Kidney (tissue), 14 donors: Measurements from ENCODE around the gene DAZAP1. TPM values are rescaled to one million over a fixed set of nuclear protein-coding genes. Genes with fewer than 3 reads are reported as not detected.

Experiments
- DNase-seq, 5 donors: peaks; one replicate each; pipeline ENCODE4 v3.0.0-alpha.2; 2013 to 2020
- FAIRE-seq: peaks from 2 replicates; lab custom pipeline; 2012; peaks lifted over from hg19 to GRCh38; lab: Jason Lieb, UNC
- H3K27ac ChIP-seq, 2 donors: one replicate each; pipeline ENCODE4 v1.7.0; 2013; ENCODE audit warnings: low read depth in 2 of 2, low read length in 2 of 2, inconsistent platforms in 1 of 2
- H3K27me3 ChIP-seq: one replicate; pipeline ENCODE4 v1.7.1; 2013; ENCODE audit warnings: low read length, inconsistent platforms; ENCODE audit not compliant: control insufficient read depth, insufficient read depth
- H3K36me3 ChIP-seq, 3 donors: one replicate each; pipeline versions ENCODE4 v1.7.0 to v1.7.1; 2013; ENCODE audit warnings: low read length in 3 of 3, control low read depth in 1 of 3, inconsistent platforms in 1 of 3; ENCODE audit not compliant: insufficient read depth in 3 of 3, control insufficient read depth in 2 of 3
- H3K4me1 ChIP-seq, 3 donors: one replicate each; pipeline versions ENCODE4 v1.7.0 to v1.7.1; 2013; ENCODE audit warnings: low read length in 3 of 3, inconsistent platforms in 1 of 3, low read depth in 1 of 3; ENCODE audit not compliant: control insufficient read depth in 2 of 3, insufficient read depth in 2 of 3
- H3K4me3 ChIP-seq, 3 donors: one replicate each; pipeline versions ENCODE4 v1.7.0 to v1.8.1; 2013; ENCODE audit warnings: low read length in 3 of 3, control low read depth in 1 of 3, inconsistent platforms in 1 of 3
- H3K9ac ChIP-seq, 3 donors: one replicate each; pipeline versions ENCODE4 v1.7.0 to v1.7.1; 2013; ENCODE audit warnings: low read length in 3 of 3, control low read depth in 1 of 3, inconsistent platforms in 1 of 3
- H3K9me3 ChIP-seq, 3 donors: one replicate each; pipeline versions ENCODE4 v1.7.0 to v1.7.1; 2013; ENCODE audit warnings: low read length in 3 of 3, control low read depth in 1 of 3, inconsistent platforms in 1 of 3; ENCODE audit not compliant: control insufficient read depth in 2 of 3, insufficient read depth in 1 of 3
- intact Hi-C: fragments of 100-400 bp; cut with DNase I; formaldehyde crosslinking; loops from one replicate; pipeline ENCODE4 v1.11.1; 2022
- polyA plus RNA-seq: library from polyadenylated mRNA; stranded (reverse); fragments of 350-450 nt; fragmentation: Illumina TruSeq; extraction: RNeasy Lipid Tissue Mini Kit (QIAGEN cat#74804); gene quantifications from one replicate; pipeline ENCODE4 v1.2.3, GENCODE V29; 2014; ENCODE audit warnings: low read depth, low replicate concordance; ENCODE audit not compliant: insufficient read depth
- total RNA-seq: library from RNA; stranded (reverse); fragmentation: NEBNext Ultra II Directional; extraction: Animal tissue kit (Norgen Biotek cat#: 25700); gene quantifications from one replicate; pipeline ENCODE4 v1.2.1, GENCODE V29; 2021
- TF ChIP-seq, protein P1 (sequence below): IDR thresholded peaks from 3 replicates; pipeline ENCODE4 v1.5.1; 2012; ENCODE audit warnings: mild to moderate bottlenecking, moderate library complexity, borderline replicate concordance; ENCODE audit not compliant: insufficient read depth; ENCODE audit errors: extremely low read depth
- donor health status: control.
- donor health status: control.
- donor health status: control.
- donor health status: control.
- donor health status: control.
- donor health status: DM: yes; HTN: yes; CAD: no.
- donor health status: Normal renal cell carcinoma (clear cell type).

DAZAP1 gene
- total and polyA plus RNA-seq, 2 donors from 2014 or later, result 47.7 to 98.5 TPM

DNA sequence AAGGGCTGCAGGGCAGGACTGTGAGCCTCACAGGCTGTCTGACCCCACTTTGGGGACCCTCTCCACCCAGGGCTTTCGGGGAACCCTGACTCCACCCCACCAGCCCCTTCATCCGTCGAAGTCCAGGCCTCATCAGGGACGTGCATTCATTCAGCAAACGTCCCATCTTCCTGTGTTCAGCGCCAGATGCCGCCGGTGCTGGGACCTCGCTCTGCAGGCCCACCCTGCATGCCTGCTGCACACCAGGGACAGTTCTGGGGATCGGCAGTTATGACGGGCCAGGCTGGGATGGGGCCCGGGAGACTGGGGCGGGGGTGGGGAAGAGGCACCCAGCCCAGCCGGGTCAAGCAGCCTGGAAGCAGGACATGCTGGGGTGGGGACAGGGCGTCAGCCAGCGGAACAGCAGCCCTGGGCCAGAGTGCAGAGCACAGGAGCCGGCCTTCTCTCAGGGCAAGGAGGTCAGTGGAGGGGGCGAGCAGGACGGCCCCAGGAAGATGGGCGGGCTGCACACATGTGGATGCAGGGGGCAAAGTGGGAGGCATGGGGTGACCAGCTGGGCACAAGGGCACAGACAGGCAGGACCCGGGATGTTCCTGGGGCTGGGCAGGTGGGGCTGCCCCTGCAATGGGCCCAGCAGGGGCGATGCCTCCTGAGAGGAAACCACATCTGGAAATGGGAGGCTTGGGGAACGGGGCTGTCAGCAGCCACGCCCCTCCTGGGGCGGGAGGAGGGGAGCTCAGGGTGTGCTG lies 11.2 kb upstream of the DAZAP1 start:
- intact Hi-C loops, result no loop called here
- no peak overlapping the region for H3K4me3 ChIP-seq
- H3K9me3 ChIP-seq, result no peaks in the 10 kb centered on the region
- FAIRE-seq, result no peak
- TF ChIP-seq, protein P1, sequence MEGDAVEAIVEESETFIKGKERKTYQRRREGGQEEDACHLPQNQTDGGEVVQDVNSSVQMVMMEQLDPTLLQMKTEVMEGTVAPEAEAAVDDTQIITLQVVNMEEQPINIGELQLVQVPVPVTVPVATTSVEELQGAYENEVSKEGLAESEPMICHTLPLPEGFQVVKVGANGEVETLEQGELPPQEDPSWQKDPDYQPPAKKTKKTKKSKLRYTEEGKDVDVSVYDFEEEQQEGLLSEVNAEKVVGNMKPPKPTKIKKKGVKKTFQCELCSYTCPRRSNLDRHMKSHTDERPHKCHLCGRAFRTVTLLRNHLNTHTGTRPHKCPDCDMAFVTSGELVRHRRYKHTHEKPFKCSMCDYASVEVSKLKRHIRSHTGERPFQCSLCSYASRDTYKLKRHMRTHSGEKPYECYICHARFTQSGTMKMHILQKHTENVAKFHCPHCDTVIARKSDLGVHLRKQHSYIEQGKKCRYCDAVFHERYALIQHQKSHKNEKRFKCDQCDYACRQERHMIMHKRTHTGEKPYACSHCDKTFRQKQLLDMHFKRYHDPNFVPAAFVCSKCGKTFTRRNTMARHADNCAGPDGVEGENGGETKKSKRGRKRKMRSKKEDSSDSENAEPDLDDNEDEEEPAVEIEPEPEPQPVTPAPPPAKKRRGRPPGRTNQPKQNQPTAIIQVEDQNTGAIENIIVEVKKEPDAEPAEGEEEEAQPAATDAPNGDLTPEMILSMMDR, result no peak
- peaks cover 0 to 8% (median 0%) of the 10 kb centered on the region in 3 donors for H3K4me1 ChIP-seq
- H3K27ac ChIP-seq, result no peak overlapping the region
- no peak overlapping the region for H3K9ac ChIP-seq
- peaks cover 0 to 10% (median 9%) of the 10 kb centered on the region in 3 donors for H3K36me3 ChIP-seq
- H3K27me3 ChIP-seq, result no peaks in the 10 kb centered on the region
- DNase-seq, result peak in 1 of 5 donors; percentile 69

DNA sequence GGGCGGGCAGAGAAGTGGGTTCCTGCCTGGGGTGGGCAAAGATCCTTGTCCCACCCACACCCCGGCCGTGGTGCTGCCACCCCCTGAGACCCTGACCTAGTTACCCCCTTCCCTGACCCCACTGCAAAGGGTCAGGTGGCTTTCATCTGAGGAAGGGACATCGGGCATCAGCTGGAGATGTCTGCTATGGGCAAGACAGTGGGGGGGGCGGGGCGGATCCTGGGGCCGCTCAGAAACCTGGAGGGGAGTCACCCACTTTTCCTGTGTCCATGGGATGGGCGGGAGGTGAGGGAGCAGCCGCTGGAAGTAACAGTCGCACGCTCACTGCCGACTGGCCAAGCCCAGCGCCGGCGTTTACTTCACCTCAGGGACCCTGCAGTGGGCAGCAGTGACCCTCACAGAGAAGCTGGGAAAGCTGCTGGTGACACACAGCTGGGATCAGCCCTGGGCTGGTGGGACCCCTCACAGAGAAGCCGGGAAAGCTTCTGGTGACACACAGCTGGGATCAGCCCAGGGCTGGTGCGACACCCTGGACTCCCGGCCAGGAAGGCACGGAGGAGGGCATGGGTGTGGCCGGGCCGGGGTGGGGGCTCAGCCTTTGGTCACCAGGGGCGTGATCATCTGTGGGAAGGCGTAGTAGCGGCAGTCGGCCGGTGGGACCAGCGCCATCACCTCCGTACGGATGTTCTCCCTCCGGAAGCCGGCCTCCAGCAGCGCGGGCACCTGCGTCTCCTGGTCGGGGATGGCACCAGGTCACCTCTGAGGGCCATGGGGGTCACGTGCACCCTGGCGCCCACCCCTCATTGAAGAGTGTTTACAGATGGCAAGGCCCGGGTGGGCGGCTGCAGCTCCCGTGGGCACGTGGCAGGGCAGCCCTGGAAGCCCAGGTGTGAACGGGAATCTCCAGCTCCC lies 10.4 kb upstream of the DAZAP1 start:
- no peaks in the 10 kb centered on the region for H3K27me3 ChIP-seq
- intact Hi-C loops, result no loop called here
- H3K9me3 ChIP-seq, result no peaks in the 10 kb centered on the region
- H3K9ac ChIP-seq, result no peak overlapping the region
- H3K4me1 ChIP-seq, result peaks cover 0 to 8% (median 0%) of the 10 kb centered on the region in 3 donors
- FAIRE-seq (no peak), DNase-seq (peak in 1 of 5 donors; percentile 80)
- TF ChIP-seq, protein P1, result no peak
- peaks cover 0 to 10% (median 9%) of the 10 kb centered on the region in 3 donors for H3K36me3 ChIP-seq
- H3K27ac ChIP-seq, result no peak overlapping the region
- no peak overlapping the region for H3K4me3 ChIP-seq

GRCh38 chr19:1397838-1398237 lies 9.5 kb upstream of the DAZAP1 start:
- no peaks in the 10 kb centered on the region for H3K27me3 ChIP-seq
- FAIRE-seq, result no peak
- H3K36me3 ChIP-seq, result peaks cover 0 to 7% (median 5%) of the 10 kb centered on the region in 3 donors
- H3K9ac ChIP-seq, result no peak overlapping the region
- no peak for DNase-seq
- peaks cover 0 to 14% (median 0%) of the 10 kb centered on the region in 3 donors for H3K4me1 ChIP-seq
- TF ChIP-seq, protein P1, result no peak
- intact Hi-C loops, result no loop called here
- no peak overlapping the region for H3K4me3 ChIP-seq
- no peaks in the 10 kb centered on the region for H3K9me3 ChIP-seq
- H3K27ac ChIP-seq, result no peak overlapping the region
